NCI-H2227 (cell line): Measurements from ENCODE around the gene ZNF556.
A peak's percentile ranks its signal among the peaks of the same experiment; 100 is the strongest.
"Not testable (repeated sequence)": the region's sequence is repeated elsewhere in the genome, so short reads cannot be mapped to it uniquely, and the experiment has no call there.

Experiments
- DNase-seq: peaks from one replicate; lab custom pipeline; 2025; ENCODE audit not compliant: unreplicated experiment; lab: John Stamatoyannopoulos, UW

The ZNF556 gene

GRCh38 chr19:2853015-2853606 is 14.0 kb upstream of the ZNF556 start:
- no peak for DNase-seq

DNA sequence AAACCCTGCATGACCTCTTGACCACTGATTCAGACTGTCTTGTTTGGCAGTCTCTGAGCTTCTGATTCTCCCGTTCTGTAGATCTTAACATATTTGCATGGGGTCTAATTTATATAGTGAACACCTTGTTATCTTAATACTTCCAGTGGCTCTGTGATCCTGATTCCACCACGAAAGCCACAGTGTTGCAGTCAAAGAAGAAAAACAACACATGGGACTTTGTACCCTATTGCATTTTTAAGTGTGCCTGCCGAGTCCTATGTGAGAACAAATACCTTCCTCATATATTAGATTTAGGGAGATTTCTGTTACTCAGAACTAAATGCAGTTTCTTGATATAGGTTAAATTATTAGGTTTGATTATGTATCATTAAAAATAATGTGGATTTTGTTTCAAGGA is 12.3 kb upstream of the ZNF556 start:
- DNase-seq, result no peak

- DNase-seq, result no peak
Measured at GRCh38 chr19:2856457-2857050, 10.6 kb upstream of the ZNF556 start.

GRCh38 chr19:2858864-2859263 is 8.3 kb upstream of the ZNF556 start:
- no peak for DNase-seq

DNA sequence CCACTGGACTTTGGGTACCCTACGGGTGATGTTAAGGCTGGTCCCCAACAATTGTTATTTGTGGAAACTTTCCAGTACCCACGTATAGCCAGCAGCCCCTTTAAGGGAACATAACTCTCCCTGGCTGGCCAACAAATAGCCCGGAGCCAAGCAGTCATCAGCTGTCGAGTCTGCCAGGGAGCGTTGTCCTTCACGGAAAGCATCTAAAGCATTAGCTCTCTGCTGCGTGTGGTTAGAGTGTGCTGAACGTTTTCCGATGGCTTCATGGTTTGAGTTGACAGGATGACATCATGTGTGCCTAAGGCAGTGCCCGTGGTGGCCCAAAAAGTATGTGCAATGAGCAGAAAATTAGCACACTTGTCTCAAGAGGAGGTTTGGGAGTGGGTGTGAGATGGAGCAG is 3.3 kb upstream of the ZNF556 start:
- no peak for DNase-seq

DNA sequence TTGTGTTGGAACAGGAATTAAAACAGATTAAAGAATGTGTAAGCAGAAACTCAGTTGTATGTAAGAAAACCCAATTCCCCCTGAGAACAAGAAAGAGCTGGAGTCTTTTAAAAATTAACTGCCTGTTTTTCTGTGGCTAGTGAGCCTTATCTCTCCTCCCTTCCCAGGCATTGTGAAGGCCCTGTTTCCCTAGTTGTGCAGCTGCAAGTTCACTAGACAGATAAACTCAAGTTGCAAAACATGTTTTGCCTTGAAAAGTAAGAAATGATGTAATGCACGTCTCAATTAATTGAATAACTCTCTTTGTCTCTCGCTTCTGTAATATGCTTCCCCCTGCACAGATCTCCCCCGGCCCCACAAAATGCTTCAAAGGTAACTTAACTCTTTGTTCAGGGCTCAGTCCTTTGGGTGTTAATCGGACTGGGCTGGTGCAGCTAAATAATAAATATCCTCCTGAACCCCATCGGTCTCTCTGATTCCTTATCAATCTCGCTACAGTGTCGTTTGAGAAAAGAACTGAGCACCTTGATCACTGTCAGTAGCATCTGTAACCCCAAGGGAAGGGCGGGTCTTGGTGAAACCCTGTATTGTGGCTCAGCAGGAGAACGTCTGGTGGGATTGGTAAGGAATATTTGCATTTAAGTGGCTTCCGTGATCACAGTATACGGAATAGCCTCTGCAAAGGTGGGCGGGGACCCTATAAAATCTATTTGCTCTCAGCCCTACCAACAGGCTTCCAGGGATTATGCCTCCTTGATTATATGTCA is 1.6 kb upstream of the ZNF556 start:
- no peak for DNase-seq

- DNase-seq, result no peak
Measured at GRCh38 chr19:2866495-2867024, 575 bp upstream of the ZNF556 start.

GRCh38 chr19:2869618-2870017 is 2.5 kb downstream of the ZNF556 start:
- no peak for DNase-seq

- DNase-seq, result not testable (repeated sequence)
Measured at GRCh38 chr19:2872175-2872574, 5.0 kb downstream of the ZNF556 start.

DNA sequence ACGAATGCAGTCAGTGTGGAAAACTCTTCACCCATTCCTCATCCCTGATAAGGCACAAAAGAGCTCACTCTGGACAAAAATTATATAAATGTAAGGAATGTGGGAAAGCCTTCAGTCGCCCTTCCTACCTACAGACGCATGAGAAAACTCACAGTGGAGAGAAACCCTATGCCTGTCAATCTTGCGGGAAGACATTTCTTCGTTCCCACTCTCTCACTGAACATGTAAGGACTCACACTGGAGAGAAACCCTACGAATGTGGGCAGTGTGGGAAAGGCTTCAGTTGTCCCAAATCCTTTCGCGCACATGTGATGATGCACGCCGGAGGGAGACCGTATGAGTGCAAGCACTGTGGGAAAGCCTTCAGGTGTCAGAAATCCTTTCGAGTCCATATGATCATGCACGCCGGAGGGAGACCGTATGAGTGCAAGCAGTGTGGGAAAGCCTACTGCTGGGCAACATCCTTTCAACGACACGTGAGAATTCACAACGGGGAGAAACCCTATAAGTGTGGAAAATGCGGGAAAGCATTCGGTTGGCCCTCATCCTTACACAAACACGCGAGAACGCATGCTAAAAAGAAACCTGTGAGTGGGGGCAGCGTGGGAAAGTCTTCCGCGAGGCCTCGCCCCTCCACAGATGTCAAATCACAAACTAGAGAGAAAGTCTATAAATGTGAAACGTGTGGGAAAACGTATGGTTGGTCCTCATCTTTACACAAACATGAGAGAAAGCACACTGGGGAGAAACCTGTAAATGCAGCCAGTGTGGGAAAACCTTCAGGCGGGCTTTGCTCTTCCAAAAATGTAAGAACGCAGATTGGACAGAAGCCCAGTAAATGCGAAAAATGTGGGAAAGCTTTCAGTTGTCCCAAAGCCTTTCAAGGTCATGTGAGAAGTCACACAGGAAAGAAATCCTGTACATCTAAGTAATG is 10.5 kb downstream of the ZNF556 start:
- DNase-seq, result no peak

DNA sequence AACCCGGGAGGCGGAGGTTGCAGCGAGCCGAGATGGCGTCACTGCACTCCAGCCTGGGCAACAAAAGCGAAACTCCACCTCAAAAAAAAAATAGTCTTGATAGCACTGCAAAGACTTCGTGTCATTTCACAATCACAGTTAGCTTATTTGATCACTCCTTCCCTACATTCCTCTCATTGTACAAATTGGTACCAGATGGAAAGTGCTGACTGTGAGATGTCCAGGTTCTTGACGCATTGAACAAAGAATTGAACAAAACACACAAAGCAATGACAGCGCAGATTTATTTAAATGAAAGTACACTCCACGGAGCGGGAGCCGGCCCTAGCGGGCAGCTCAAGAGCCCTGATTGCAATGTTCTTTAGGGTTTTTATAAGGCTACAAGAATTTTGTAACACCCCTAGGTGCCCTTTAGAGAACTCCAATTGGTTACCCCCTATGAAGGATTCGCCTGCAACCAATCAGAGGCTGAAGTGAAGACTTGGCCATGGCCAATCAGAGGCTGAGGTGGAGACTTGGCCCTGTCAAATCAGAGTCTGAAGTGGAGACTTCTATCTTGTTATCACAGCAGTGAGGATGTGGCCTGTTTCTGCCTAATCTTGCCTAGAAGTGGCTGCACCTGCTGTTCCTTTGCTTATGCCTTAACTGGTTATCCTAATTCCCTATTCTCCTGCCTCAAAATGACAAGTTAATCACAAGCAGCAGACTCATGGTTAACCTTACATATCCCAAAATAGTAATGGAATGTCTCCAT is 16.7 kb downstream of the ZNF556 start:
- DNase-seq, result no peak

DNA sequence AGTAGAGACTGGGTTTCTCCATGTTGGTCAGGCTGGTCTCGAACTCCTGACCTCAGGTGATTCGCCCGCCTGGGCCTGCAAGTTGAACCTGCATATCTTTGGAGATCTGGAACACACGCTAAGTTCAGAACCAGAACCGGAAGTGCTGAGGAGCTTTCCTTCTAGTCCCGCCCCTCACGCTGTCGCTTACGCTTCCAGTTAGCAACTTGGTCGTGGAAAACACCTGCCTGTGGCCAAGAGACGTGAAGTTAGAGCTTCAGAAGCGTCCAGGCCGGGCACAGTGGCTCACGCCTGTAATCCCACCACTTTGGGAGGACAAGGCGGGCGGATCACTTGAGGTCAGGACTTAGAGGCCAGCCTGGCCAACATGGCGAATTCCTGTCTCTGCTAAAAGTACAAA is 18.6 kb downstream of the ZNF556 start:
- DNase-seq, result no peak

DNA sequence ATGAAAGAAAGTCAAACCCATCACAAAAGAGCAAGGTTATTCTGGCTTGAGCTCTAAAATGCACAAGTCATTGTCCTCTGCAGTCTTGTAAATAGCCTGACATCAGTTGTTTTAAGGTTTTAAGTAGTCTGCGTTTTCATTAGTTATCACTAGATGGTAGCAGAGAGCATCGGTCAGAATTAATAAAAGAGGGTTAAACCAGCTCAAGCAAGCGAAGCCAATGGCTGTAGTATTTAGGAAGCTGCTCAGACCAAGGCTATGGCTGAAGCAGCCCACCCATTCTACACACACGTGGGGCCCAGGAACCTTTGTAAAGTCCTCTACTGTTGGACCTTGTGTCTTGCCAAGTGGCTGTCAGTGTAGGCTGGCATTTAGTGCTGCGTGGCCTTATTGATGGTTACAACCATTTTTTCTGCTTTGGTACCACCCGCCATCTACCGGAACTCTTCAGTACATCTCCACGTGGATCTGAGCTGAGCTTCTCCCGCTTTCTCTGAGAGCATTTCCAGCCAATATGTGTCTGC is 20.3 kb downstream of the ZNF556 start:
- DNase-seq, result peak; percentile 68

DNA sequence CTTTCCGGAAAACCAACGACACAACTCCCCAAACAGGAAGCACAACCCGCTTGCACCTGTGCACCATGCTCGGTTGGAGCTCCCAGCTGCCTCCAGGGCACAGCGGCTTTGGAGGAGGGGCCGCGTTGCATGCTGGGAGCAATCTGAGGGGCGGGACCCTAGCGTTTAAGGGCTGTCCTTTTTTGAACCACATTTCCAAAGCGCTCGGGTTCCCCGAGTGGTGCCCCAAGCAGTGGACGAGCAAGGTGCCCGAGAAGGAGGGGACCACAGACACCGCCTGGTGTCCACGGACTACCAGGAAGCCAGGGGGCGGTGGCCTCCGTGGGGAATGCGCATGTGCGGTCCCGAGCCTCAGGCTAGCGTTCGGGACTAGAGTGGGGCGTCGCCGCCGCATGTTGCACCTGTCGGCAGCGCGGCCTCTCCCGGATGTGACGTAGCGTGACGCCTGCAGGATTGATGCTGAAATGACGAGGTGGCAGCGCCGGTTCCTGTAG is 21.6 kb downstream of the ZNF556 start:
- DNase-seq, result no peak

GRCh38 chr19:2890531-2890930 is 23.4 kb downstream of the ZNF556 start:
- not testable (repeated sequence) for DNase-seq

DNA sequence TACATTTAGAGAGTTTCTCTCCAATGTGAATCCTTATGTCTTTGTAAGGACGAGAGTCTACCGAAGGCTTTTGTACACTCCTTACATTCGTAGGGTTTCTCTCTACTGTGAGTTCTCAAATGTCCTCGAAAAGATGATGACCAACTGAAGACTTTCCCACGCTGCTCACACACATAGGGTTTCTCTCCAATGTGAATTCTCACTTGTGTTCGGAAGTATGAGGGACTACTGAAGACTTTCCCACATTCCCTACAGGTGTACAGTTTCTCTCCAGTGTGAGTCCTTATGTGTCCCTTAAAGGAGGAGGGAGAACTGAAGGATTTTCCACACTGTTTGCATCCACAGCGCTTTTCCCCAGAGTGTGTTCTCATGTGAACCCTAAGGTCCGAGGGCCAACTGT is 29.6 kb downstream of the ZNF556 start:
- DNase-seq, result no peak

DNA sequence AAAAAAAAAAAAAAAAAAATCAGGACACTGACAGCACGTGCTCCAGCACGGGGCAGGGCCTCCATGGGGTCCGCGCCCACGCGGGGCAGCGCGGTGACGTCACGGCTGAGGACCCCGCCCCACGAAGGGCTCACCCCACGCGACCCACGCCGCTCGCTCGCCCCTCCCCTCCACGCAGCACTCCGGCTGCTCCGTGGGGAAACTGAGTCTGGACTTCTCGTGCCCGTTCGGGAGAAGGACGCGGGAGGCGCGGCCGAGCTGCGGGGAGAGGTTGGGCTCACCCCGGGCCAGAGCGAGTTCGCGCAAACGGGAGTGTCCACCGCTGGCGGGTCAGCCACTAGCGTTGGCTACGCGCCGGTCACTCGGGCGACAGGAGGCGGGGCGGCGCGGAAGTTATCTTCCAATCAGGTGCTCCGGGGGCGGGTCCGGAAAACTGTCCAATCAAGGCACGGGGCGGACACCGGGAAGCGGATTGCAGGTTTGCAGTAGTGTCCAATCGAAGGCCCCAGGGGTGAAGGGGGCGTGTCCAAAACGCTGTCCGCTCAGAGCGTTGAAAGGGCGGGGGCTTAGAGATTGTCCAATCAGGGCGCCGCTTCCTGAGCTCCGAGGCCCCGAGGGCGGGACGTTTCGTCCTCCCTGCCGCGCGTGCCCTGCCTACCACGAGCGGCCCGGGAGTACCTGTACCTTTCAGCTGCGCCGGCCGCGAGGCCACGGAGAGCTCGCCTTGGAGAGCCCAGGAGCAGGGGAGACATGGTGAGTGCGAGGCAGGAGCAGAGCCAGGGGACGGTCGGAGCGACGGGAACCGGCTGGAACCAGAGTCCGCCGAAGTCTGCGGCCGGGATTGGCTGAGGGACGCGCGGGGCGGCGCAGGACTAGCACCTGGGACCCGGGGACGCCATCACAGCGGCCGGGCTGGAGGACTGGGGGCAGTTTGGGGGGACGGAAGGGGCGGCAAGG is 33.4 kb downstream of the ZNF556 start, which contains the start of gene ZNF57:
ZNF57 (plus strand) TSS at position 633 of the 957 bp plus-strand sequence; CDS start at position 751, 118 bp downstream.
- DNase-seq, result peak; percentile 98

GRCh38 chr19:2902590-2903218 is 35.6 kb downstream of the ZNF556 start:
- DNase-seq, result no peak
